ENCODE data around the gene ATP1A1. TPM values are rescaled to one million over a fixed set of nuclear protein-coding genes. Genes with fewer than 3 reads are reported as not detected.

Gene ATP1A1
- total RNA-seq, 2 experiments from 2014 or later, result 203 to 204 TPM

DNA sequence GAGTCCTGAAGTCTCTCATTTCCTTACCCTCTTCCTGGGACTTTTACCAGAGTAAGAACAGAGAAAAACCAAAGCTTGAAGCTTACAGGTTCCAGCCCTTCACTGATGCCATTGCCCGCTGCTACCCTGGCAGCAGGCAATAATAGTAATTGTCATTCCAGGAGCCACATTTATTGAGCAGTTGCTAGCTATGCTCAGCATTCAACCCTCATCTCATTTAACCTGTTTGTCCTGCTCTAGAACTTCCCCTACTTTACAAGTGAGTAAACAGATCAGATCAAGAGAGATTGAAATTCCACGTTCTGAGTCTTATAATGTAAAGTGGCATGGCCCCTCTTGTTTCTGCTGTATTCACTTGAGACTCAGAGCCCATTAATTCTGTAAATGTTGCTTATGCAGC, 80.4 kb downstream of the ATP1A1 start:
- Mint-ChIP-seq H3K27ac (no peak overlapping the region), H3K4me3 (no peak overlapping the region), H3K36me3 (ENCODE audit: low read depth) (no peaks in the 10 kb centered on the region), H3K27me3 (ENCODE audit: low read depth) (no peaks in the 10 kb centered on the region), H3K9me3 (ENCODE audit: insufficient read depth) (no peaks in the 10 kb centered on the region), H3K4me1 (ENCODE audit: low read depth) (no peaks in the 10 kb centered on the region)
- ChIA-PET CTCF (interaction anchor here (0.7 to 2.4 kb wide), 2 partner anchors 31 to 215 kb away, joined by 4 to 9 read pairs; no protein-coding TSS in a partner anchor), POLR2A (no interaction called here)
- no peak for DNase-seq
- no peak for ATAC-seq

DNA sequence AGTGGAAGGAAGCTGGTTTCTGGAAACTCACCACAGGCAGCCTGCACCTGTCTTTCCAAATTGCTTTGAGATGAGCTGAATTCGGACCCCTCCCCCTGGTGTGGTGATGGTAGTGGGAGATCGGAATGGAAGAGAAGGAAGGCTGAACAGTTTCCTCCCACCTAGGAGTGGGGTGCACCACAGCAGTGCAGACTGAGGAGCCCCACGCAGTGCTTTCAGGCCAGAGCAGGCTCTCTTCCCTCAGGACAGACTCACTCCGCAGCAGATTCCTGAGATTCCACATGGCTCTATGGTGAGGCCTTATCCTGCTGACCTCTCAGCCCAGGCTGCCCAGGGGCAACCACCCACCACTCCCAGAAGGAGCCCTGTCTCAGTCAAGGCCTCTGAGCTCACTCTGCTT, 80.9 kb downstream of the ATP1A1 start:
- DNase-seq (no peak), ATAC-seq (no peak)
- H3K4me1 Mint-ChIP-seq (ENCODE audit: low read depth), result no peaks in the 10 kb centered on the region
- no peaks in the 10 kb centered on the region for H3K9me3 Mint-ChIP-seq (ENCODE audit: insufficient read depth)
- no peaks in the 10 kb centered on the region for H3K27me3 Mint-ChIP-seq (ENCODE audit: low read depth)
- POLR2A ChIA-PET, result no interaction called here
- H3K27ac Mint-ChIP-seq, result no peak overlapping the region
- no peaks in the 10 kb centered on the region for H3K36me3 Mint-ChIP-seq (ENCODE audit: low read depth)
- no peak overlapping the region for H3K4me3 Mint-ChIP-seq
- CTCF ChIA-PET, result interaction anchor here (0.7 to 2.4 kb wide), 2 partner anchors 31 to 216 kb away, joined by 4 to 9 read pairs; no protein-coding TSS in a partner anchor

Other genes with a start within 250 kb of the ATP1A1 start
- 10 to 100 TPM; 23.9 to 24.7 TPM for gene CD58, start 197.8 kb downstream of the ATP1A1 start, total RNA-seq

All from activated CD8-positive, alpha-beta T cell treated with anti-CD3 and anti-CD28 coated beads, Interleukin-2, amount 10 ng/mL, durations not matched to agents 7 days and 5 days (primary cell).